ENCODE measurements around the gene LCNL1. TPM values are rescaled to one million over a fixed set of nuclear protein-coding genes. Genes with fewer than 3 reads are reported as not detected.

Gene LCNL1
- total RNA-seq, 1 donor from 2014 or later, result not detected

DNA sequence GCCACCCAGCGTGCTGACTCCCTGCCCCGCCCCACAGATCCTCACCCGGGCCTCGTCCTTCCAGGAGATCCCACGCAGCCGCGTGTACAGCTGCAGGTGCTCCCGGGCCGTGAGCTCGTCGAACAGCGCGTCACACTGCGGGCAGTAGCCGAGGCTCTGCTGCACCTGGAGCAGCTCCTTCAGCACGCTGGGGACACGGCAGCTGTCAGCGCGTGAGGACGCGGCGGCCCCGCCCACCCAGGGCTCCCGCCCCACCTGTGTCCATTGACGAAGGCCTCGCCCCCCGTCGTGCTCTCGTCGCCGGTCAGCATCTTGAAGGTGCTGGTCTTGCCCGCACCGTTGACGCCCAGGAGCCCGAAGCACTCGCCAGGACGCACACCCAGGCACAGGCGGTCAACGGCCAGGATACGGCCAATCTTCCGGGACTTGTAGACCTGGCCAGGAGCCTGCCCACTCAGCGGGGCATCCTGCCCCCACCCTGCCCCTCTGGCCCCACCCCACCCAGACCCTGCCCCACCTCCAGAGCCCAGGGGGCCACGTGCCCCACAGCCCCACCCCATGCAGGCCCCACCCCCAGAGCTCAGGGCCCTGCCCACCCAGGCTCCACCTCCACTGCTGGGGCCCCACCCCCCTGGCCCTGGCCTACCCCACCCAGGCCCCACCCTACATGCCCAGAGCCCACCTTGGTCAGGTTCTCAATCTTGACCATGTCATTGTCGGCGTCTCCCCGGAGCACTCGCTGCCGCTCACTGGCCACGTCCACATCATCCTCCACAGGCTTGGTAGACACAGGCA is 27.3 kb downstream of the LCNL1 start:
- Histone ChIP-seq H3K4me3 (no peak overlapping the region), H3K27ac (no peak overlapping the region), H3K4me2 (no peak overlapping the region), H4K20me1 (ENCODE audit: low read depth) (no peaks in the 10 kb centered on the region), H3K9ac (no peak overlapping the region), H3K27me3 (no peaks in the 10 kb centered on the region), H2AFZ (replicated peaks) (no peak overlapping the region), H3K79me2 (ENCODE audit: low read depth) (no peaks in the 10 kb centered on the region), H3K4me1 (no peaks in the 10 kb centered on the region), H3K9me3 (ENCODE audit: low read depth) (no peaks in the 10 kb centered on the region), H3F3A (ENCODE audit: low read depth) (no peaks in the 10 kb centered on the region), H3K36me3 (no peaks in the 10 kb centered on the region)
- DNase-seq (ENCODE audit: low spot score), result no peak
- H3K36me3 Mint-ChIP-seq, result peaks cover 1% of the 10 kb centered on the region
- H3K4me3 Mint-ChIP-seq, result no peak overlapping the region
- TF ChIP-seq EZH2phosphoT487 (IDR thresholded peaks at IDR 0.05) (no peak), EZH2 (IDR thresholded peaks at IDR 0.05) (no peak)
- TF ChIP-seq, protein P1, sequence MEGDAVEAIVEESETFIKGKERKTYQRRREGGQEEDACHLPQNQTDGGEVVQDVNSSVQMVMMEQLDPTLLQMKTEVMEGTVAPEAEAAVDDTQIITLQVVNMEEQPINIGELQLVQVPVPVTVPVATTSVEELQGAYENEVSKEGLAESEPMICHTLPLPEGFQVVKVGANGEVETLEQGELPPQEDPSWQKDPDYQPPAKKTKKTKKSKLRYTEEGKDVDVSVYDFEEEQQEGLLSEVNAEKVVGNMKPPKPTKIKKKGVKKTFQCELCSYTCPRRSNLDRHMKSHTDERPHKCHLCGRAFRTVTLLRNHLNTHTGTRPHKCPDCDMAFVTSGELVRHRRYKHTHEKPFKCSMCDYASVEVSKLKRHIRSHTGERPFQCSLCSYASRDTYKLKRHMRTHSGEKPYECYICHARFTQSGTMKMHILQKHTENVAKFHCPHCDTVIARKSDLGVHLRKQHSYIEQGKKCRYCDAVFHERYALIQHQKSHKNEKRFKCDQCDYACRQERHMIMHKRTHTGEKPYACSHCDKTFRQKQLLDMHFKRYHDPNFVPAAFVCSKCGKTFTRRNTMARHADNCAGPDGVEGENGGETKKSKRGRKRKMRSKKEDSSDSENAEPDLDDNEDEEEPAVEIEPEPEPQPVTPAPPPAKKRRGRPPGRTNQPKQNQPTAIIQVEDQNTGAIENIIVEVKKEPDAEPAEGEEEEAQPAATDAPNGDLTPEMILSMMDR (IDR thresholded peaks at IDR 0.05), result no peak
- no peak overlapping the region for H3K27ac Mint-ChIP-seq
- H3K4me1 Mint-ChIP-seq, result no peaks in the 10 kb centered on the region
- peaks cover 1% of the 10 kb centered on the region for H3K9me3 Mint-ChIP-seq
- H3K27me3 Mint-ChIP-seq (ENCODE audit: insufficient read depth, low read depth), result peaks cover 4% of the 10 kb centered on the region

DNA sequence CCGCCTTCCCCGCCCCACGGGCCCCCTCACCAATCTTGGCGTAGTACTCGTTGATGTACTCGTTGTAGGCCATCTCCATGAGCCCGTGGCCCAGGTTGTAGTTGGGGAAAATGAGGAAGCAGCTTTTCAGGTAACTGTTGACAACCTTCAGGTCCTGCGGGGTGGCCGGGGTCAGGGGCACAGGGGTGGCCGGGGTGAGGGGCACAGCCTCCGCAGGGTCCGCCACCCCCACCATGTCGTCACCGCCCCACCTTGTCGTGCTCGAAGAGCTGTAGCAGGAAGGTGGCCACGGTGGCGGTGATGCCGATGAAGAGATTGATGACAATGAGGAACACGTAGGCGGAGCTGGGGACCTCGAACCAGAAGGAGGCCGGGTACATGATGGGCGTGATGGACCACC is 28.4 kb downstream of the LCNL1 start:
- Histone ChIP-seq H3K9me3 (ENCODE audit: low read depth) (no peaks in the 10 kb centered on the region), H3K4me3 (no peak overlapping the region), H3K79me2 (ENCODE audit: low read depth) (no peaks in the 10 kb centered on the region), H3K36me3 (no peaks in the 10 kb centered on the region), H3K27ac (no peak overlapping the region), H3K9ac (no peak overlapping the region), H3K4me2 (no peak overlapping the region), H4K20me1 (ENCODE audit: low read depth) (no peaks in the 10 kb centered on the region), H3K4me1 (no peaks in the 10 kb centered on the region), H3K27me3 (no peaks in the 10 kb centered on the region), H2AFZ (replicated peaks) (no peak overlapping the region), H3F3A (ENCODE audit: low read depth) (no peaks in the 10 kb centered on the region)
- Mint-ChIP-seq H3K4me1 (no peaks in the 10 kb centered on the region), H3K36me3 (peaks cover 1% of the 10 kb centered on the region), H3K9me3 (no peaks in the 10 kb centered on the region), H3K27ac (no peak overlapping the region), H3K4me3 (no peak overlapping the region), H3K27me3 (ENCODE audit: insufficient read depth, low read depth) (peaks cover 5% of the 10 kb centered on the region)
- DNase-seq (ENCODE audit: low spot score), result no peak
- TF ChIP-seq EZH2 (IDR thresholded peaks at IDR 0.05) (no peak), EZH2phosphoT487 (IDR thresholded peaks at IDR 0.05) (no peak)
- TF ChIP-seq, protein P1 (IDR thresholded peaks at IDR 0.05), result no peak

DNA sequence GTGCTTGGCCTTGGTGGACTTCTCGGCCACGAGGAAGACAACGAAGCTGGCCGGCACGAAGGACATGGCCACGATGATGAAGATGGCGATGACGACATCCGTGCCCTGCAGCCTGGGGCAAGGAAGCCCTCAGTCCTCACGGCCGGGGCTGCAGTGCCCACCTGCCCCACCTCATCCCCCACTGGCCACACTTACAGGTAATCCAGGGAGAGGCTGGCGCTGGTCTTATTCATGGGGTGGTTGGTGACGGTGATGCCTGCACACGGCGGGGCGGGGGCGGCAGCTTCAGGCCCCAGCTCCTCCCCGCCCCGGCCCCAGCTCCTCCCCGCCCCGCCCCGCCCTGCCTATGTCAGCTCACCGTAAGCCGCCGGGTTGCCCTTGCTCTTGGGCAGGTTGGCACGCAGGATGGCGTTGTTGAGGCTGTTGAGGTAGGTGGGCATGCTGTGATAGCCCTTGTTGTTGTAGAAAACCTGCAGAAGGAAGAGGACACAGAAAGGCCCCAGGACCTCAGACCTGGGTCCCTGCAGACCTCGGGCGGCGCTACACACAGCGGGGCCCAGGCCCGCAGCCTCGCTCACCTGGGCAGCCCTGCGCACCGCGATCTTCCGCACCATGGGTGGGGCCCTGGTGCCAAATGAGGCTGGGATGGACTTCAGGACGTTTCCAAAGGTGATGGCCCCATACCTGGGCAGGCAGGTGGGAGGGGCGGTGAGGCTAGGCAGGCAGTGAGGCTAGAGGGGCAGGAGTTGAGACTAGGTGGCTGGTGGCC is 29.3 kb downstream of the LCNL1 start:
- TF ChIP-seq EZH2 (IDR thresholded peaks at IDR 0.05) (no peak), EZH2phosphoT487 (IDR thresholded peaks at IDR 0.05) (no peak)
- TF ChIP-seq, protein P1 (IDR thresholded peaks at IDR 0.05), result no peak
- no peaks in the 10 kb centered on the region for H3K9me3 Mint-ChIP-seq
- H3K4me2 ChIP-seq, result no peak overlapping the region
- no peaks in the 10 kb centered on the region for H3K27me3 ChIP-seq
- H3K79me2 ChIP-seq (ENCODE audit: low read depth), result no peaks in the 10 kb centered on the region
- peaks cover 5% of the 10 kb centered on the region for H3K36me3 Mint-ChIP-seq
- H3K36me3 ChIP-seq, result no peaks in the 10 kb centered on the region
- no peaks in the 10 kb centered on the region for H3K9me3 ChIP-seq (ENCODE audit: low read depth)
- no peaks in the 10 kb centered on the region for H3F3A ChIP-seq (ENCODE audit: low read depth)
- H3K27me3 Mint-ChIP-seq (ENCODE audit: insufficient read depth, low read depth), result peaks cover 4% of the 10 kb centered on the region
- H3K4me1 Mint-ChIP-seq, result no peaks in the 10 kb centered on the region
- H4K20me1 ChIP-seq (ENCODE audit: low read depth), result no peaks in the 10 kb centered on the region
- no peak for DNase-seq (ENCODE audit: low spot score)
- H3K4me3 ChIP-seq, result no peak overlapping the region
- H2AFZ ChIP-seq (replicated peaks), result no peak overlapping the region
- no peaks in the 10 kb centered on the region for H3K4me1 ChIP-seq
- no peak overlapping the region for H3K4me3 Mint-ChIP-seq
- H3K27ac Mint-ChIP-seq, result no peak overlapping the region
- no peak overlapping the region for H3K9ac ChIP-seq
- H3K27ac ChIP-seq, result no peak overlapping the region
